Fibroblast of peridontal ligament (primary cell): ENCODE results near the gene IFNAR2.
A peak's percentile ranks its signal among the peaks of the same experiment; 100 is the strongest.
"Not testable (repeated sequence)": the region's sequence is repeated elsewhere in the genome, so short reads cannot be mapped to it uniquely, and the experiment has no call there.

Experiments
- DNase-seq: peaks from one replicate; pipeline ENCODE4 v3.0.0-alpha.2; 2010; ENCODE audit errors: extremely low read depth

IFNAR2 gene

GRCh38 chr21:33214056-33214455, 15.7 kb upstream of the IFNAR2 start:
- DNase-seq = no peak

GRCh38 chr21:33217138-33217520, 12.6 kb upstream of the IFNAR2 start:
- no peak for DNase-seq

GRCh38 chr21:33219300-33219699, 10.4 kb upstream of the IFNAR2 start:
- DNase-seq = no peak

GRCh38 chr21:33219954-33220353, 9.8 kb upstream of the IFNAR2 start:
- no peak for DNase-seq

- DNase-seq = not testable (repeated sequence)
Measured at GRCh38 chr21:33225376-33225775, 4.4 kb upstream of the IFNAR2 start.

- DNase-seq = no peak
Measured at GRCh38 chr21:33228455-33228854, 1.3 kb upstream of the IFNAR2 start.

- no peak for DNase-seq
Measured at GRCh38 chr21:33229099-33229783, 497 bp upstream of the IFNAR2 start.

- DNase-seq = peak; percentile 46
Measured at GRCh38 chr21:33230545-33231324, 997 bp downstream of the IFNAR2 start.

GRCh38 chr21:33231526-33231925, 1.8 kb downstream of the IFNAR2 start:
- DNase-seq = no peak

GRCh38 chr21:33232291-33233034, 2.7 kb downstream of the IFNAR2 start:
- no peak for DNase-seq

GRCh38 chr21:33234635-33235520, 5.1 kb downstream of the IFNAR2 start:
- no peak for DNase-seq

GRCh38 chr21:33236013-33236686, 6.4 kb downstream of the IFNAR2 start:
- no peak for DNase-seq

GRCh38 chr21:33236766-33237165, 7.0 kb downstream of the IFNAR2 start:
- DNase-seq = peak; percentile 36

- DNase-seq = no peak
Measured at GRCh38 chr21:33237486-33237885, 7.7 kb downstream of the IFNAR2 start.

GRCh38 chr21:33238146-33238545, 8.4 kb downstream of the IFNAR2 start:
- DNase-seq = no peak

GRCh38 chr21:33238565-33239255, 9.0 kb downstream of the IFNAR2 start:
- DNase-seq = no peak

- DNase-seq = not testable (repeated sequence)
Measured at GRCh38 chr21:33239559-33240127, 9.9 kb downstream of the IFNAR2 start.

- DNase-seq = no peak
Measured at GRCh38 chr21:33240404-33240803, 10.7 kb downstream of the IFNAR2 start.

GRCh38 chr21:33241846-33242245, 12.1 kb downstream of the IFNAR2 start:
- DNase-seq = no peak

- DNase-seq = not testable (repeated sequence)
Measured at GRCh38 chr21:33242846-33243245, 13.1 kb downstream of the IFNAR2 start.
